Spleen (tissue), 7 donors: Measurements from ENCODE around the gene KBTBD3.

Experiments used
- POLR2A ChIP-seq, 3 donors: fragments of 450-650 bp; IDR thresholded peaks; one replicate each; pipeline ENCODE4 v1.5.1; 2017; ENCODE audit warnings: antibody characterized with exemption in 3 of 3, mild to moderate bottlenecking in 1 of 3
- POLR2AphosphoS5 ChIP-seq, 3 donors: sonication (generic); formaldehyde crosslinking; IDR thresholded peaks; one replicate each; pipeline ENCODE4 v1.5.1; 2017; ENCODE audit warnings: antibody characterized with exemption in 3 of 3
- TF ChIP-seq, protein P1 (sequence below), 11 experiments: fragments of 200-600 bp in 7 of 11; fragments of 450-650 bp in 4 of 11; sonication (generic) in 4 of 11; IDR thresholded peaks in 8 of 11; conservative IDR thresholded peaks in 3 of 11; 1 replicate in 7 of 11; 2 replicates in 4 of 11; pipeline versions ENCODE4 v1.4.0 to v1.8.0; 2016 to 2021; ENCODE audit warnings: antibody characterized with exemption in 11 of 11, inconsistent platforms in 4 of 11, mild to moderate bottlenecking in 1 of 11
- donor health status: DM: no; HTN: no; CAD: no; lungs with moderate emphysema.
- donor health status: DM: no; HTN: no; CAD: no.
- donor health status: DM: no; HTN: no; CAD: no.

DNA sequence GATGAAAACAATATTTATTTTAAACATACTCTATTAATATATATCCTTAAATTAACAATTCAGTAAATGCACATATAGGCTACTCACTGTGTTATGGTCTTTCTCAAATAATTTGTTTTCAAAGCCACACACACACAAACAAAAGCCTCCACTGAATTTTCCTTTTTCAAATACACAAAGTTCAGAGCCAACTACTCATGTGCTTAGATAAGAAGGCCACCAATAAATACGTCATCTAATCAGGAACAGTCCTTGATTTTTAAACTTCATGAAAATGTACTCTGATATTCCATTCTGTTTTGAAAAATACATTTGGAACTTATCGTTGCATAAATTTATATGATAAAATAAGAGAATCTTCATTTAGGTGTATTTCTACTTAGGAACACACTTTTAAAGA lies 26.0 kb downstream of the KBTBD3 start:
- TF ChIP-seq, protein P1, sequence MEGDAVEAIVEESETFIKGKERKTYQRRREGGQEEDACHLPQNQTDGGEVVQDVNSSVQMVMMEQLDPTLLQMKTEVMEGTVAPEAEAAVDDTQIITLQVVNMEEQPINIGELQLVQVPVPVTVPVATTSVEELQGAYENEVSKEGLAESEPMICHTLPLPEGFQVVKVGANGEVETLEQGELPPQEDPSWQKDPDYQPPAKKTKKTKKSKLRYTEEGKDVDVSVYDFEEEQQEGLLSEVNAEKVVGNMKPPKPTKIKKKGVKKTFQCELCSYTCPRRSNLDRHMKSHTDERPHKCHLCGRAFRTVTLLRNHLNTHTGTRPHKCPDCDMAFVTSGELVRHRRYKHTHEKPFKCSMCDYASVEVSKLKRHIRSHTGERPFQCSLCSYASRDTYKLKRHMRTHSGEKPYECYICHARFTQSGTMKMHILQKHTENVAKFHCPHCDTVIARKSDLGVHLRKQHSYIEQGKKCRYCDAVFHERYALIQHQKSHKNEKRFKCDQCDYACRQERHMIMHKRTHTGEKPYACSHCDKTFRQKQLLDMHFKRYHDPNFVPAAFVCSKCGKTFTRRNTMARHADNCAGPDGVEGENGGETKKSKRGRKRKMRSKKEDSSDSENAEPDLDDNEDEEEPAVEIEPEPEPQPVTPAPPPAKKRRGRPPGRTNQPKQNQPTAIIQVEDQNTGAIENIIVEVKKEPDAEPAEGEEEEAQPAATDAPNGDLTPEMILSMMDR (IDR thresholded peaks at IDR 0.05 in 8 of 11, conservative IDR thresholded peaks at IDR 0.05 in 3 of 11) = no peak
- TF ChIP-seq POLR2A (IDR thresholded peaks at IDR 0.05) = no peak
- no peak for TF ChIP-seq POLR2AphosphoS5 (IDR thresholded peaks at IDR 0.05)
